ENCODE measurements around the gene FERMT3.
A peak's percentile ranks its signal among the peaks of the same experiment; 100 is the strongest.

The FERMT3 gene

DNA sequence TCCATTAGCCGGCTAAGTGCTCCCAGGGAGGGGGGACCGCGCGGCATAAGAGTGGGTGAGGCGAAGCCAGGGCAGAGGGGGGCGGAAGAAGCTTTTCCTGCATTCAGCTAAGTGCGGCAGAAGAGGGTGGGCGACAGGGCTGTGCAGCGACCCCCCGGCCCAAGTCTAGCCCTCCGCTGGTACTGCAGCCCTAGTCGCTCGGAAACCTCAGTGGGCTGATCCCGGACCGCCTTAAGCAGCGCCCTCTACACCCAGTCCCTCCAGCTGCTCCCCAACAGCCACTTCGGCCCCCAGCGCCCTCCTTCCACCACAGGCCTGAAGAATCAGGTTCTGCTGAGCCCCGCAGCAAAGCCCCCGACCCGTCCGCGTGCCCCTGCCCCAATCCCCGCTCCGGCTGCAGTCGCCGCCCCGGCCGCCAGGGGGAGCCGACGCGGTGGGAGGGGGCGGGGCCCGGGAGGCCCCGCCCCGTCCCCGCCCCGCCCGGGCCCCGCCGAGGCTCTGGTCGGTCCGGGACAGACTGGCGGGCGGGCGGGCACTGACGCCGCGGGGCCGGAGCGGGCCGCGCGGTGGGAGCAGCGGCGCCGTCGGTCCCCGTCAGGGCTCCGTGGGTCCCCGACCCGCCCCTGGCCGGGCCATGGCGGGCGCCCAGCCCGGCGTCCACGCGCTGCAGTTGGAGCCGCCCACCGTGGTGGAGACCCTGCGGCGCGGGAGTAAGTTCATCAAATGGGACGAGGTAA is 44.7 kb downstream of the FERMT3 start, which contains the start of gene PLCB3:
Gene PLCB3, plus strand, starts transcription at position 515 of the 737 bp plus-strand sequence. Its CDS starts 120 bp downstream, at position 635.
- DNase-seq, result peak; percentile 35

GRCh38 chr11:64251753-64252002 is 45.2 kb downstream of the FERMT3 start:
- DNase-seq, result no peak

- DNase-seq, result no peak
These were observed 45.7 kb downstream of the FERMT3 start for GRCh38 chr11:64252003-64252872.

DNA sequence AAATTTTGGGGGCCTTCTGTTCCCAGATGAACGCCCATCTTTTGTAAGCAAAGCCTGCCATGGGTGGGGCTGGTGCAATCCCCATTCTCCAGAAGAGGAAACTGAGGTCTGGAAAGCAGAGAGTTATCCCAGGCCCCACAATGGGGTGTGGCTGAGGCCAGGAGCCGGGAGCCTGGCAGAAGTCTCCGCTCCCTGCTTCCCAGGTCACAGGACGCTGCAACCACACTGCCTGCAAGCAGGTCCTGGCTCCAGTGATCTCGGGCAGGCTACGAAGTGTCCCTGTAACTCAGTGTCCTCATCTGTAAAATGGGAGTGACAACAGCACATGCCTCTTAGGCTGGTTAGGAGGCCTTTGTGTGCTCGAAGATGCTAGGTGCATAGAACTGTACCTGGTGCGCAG is 46.5 kb downstream of the FERMT3 start:
- DNase-seq, result no peak

DNA sequence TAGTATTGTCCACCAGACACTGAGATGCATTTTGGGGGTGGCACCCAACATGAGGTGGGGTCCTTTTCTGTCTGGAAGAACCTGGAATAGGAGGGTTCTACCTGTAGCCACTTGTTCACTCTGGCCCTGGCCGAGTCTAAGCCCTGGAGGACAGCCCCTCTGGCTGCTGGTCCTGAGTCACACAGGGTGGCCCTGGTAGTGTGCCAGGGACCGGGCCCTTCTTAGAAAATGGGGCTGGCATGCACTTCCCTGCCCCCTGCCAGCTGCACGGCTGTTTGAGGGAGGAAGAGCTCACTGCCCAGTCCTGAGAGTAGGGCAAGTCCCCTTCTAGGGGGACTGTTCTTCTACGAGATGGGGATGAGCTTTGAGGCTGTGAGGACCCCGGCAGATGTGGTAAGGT is 47.0 kb downstream of the FERMT3 start:
- DNase-seq, result no peak

DNA sequence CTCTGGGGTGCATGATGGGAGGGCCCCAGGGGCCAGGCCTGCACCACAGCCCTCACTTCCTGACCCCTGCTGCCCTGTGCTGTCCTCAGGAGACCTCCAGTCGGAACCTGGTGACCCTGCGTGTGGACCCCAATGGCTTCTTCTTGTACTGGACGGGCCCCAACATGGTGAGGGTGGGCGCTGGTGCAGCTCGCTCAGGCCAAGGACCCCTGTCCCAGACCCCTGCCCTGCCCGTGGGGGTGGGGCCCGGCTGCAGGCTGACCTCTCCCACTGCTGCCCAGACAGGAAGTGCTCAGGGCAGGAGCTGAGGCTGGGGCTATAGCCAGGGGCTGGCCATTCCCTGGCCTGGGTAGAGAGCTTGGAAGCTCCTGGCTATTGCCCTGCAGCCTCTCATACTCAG is 47.8 kb downstream of the FERMT3 start:
- no peak for DNase-seq

GRCh38 chr11:64255135-64256128 is 48.9 kb downstream of the FERMT3 start:
- DNase-seq, result no peak

DNA sequence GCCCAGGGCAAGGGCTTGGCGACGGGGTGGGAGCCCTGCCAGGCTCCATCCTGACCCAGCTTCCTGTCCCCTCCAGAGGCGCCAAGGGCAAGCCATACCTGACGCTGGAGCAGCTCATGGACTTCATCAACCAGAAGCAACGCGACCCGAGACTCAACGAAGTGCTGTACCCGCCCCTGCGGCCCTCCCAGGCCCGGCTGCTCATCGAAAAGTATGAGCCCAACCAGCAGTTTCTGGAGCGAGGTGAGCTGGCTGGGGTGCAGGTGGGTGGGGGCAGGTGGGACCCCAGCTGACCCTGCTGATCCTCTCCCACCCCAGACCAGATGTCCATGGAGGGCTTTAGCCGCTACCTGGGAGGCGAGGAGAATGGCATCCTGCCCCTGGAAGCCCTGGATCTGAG is 49.8 kb downstream of the FERMT3 start:
- DNase-seq, result no peak

GRCh38 chr11:64258356-64258755 is 51.8 kb downstream of the FERMT3 start:
- DNase-seq, result no peak

DNA sequence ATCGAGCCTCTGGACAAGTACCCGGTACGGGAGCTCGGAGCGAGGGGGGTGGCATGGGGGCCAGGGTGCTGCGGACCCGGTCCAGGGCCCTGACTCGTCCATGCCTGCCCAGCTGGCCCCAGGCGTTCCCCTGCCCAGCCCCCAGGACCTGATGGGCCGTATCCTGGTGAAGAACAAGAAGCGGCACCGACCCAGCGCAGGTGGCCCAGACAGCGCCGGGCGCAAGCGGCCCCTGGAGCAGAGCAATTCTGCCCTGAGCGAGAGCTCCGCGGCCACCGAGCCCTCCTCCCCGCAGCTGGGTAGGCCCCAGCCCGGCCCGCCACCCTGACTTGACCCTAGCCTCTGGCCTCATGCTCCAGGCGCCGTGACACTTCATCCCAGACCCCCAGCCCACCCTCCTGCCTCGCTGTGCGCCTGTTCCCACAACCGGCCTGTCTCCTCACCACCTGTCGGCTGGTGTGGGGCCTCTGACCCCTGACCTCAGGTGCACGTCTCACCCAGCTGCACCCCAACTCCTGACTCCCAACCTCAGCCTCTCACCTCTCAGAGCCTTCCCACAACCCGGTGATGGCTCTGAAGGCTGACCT is 52.5 kb downstream of the FERMT3 start:
- DNase-seq, result no peak

DNA sequence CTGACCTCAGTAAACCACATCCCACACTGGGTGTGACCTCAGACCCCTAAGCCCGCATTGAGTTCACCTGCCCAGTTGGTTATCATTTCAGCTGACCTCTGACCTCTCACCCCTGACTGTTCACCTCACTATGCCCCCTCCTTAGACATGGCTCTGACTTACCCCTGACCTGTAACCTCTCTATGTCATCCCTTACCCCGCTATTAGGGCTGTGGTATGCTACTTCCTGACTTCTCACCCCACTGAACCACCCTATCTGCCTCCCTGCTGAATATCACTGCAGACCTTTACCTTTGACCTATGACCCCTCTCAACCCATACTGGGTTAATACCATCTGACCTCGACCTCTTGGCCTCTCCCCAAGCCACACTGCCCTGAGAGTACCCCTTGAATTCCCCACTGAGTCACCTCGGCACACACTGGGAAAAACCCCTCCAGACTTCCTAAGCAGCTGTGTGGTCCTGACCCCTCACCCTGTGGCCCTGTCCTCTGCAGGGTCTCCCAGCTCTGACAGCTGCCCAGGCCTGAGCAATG is 53.1 kb downstream of the FERMT3 start:
- DNase-seq, result no peak

DNA sequence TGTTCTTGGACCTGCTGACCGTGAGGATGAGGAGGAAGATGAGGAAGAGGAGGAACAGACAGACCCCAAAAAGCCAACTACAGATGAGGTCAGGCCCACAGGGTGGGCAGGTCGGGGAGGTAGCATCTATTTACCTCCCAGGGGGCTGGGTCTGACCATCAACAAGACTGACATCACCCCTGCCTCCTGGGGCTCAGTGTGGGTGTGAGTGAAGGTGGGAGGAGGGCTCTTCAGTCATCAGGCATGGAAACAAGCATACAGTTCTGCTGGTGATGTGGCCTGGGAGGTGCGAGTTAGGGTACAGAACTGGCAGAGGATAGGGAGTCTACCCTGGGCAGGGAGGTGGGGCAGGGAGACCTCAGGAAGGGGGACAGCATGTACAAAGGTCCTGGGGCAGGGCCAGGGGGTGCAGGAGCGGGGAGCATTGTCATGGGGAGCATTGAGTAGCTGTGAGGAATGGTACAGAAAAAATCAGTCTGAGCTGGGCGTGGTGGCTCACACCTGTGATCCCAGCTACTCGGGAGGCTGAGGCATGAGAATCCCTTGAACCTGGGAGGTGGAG is 53.7 kb downstream of the FERMT3 start:
- DNase-seq, result no peak

- no peak for DNase-seq
These were observed 55.1 kb downstream of the FERMT3 start for GRCh38 chr11:64261556-64262080.

DNA sequence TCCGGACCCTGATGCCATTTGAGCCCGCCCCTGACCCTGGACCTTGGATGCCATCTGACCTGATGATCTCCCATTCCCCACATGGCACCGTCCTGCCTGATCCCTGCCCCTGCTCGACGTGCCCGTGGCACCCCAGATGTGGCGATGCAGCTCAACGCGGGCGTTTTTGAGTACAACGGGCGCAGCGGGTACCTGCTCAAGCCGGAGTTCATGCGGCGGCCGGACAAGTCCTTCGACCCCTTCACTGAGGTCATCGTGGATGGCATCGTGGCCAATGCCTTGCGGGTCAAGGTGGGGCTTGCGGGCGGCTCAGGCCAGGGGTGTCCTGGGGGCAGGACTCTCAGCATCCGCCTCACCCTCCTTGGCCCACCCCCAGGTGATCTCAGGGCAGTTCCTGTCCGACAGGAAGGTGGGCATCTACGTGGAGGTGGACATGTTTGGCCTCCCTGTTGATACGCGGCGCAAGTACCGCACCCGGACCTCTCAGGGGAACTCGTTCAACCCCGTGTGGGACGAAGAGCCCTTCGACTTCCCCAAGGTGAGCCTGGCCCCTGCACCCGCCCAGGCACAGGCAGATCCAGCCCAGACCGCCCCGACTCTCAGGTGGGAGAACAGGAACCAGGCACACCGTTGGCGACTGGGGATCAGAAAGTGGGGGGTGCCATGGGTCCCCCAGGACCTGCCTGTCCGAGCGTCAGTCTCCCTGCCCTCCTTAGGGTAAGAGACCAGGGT is 55.9 kb downstream of the FERMT3 start:
- no peak for DNase-seq

DNA sequence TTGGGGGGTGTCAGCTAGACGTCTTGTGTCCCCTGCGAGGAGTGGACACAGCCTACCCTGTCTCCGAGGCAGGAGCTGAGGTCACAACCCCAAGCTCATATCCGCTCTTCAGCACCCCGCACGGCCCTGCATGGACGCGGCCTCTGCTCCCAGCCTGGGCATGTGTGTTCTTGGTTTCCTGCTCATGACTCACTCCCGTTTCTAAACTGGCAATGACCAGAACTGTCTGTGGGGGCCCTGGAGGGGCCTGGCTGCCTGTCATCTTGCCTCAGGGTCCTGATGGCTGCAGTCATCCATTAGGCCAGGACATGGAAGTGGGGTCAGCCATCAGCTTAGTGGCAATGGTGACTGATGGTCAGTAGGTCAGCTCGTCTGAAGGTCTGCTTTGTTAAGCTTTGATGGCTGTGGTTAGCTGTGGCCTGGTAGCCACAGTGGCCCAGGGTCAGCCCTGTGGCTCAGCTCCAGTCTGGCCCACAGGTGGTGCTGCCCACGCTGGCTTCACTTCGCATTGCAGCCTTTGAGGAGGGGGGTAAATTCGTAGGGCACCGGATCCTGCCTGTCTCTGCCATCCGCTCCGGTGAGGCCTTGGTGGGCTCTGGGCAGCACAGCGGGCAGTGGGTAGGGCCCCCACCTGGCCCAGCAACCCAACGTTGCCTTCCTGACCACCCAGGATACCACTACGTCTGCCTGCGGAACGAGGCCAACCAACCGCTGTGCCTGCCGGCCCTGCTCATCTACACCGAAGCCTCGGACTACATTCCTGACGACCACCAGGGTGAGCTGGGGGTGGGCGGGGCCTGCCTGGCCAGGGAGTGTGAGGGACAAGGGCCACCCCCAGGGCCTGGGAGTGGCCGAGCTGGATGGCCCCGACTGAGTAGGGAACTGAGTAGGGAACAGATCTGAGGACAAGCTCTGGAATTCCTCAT is 56.8 kb downstream of the FERMT3 start:
- DNase-seq, result no peak

DNA sequence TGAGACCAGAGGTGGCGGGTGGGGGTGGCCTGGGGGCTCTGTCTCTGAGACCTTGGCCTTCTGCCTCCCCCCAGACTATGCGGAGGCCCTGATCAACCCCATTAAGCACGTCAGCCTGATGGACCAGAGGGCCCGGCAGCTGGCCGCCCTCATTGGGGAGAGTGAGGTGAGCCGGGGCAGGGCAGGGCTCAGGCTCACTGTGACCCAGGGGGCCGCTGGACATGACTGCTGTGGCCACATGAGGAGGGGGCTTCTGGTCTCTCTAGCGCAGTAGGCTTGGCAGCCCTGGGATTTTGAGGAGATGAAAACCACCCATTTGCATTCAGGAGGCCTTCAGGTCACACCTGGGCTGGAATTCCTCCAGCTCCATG is 57.4 kb downstream of the FERMT3 start:
- DNase-seq, result no peak

DNA sequence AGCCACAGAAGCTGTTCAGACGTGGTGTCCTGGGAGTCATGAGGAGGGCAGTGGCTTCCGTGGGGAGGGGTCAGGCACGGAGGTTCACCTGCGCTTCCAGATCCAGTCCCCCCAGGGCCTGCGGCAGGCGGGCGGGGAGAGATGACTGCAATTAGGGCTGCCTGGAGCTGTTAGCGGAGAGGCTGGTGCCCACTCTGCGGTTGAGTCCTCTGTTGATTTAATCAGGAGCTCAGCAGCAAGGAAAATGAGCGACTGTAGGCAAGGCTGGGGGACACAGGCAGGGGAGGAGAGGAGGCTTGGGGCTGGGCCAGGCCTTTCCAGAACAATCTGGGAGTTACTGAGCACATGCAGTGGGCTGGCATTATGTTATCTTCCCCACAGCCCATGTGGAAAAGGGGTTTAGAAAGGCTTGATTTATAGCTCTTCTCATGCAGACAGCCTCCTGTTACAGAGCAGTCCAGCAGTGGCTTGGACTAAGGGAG is 57.9 kb downstream of the FERMT3 start:
- no peak for DNase-seq

GRCh38 chr11:64265176-64266160 is 58.9 kb downstream of the FERMT3 start:
- no peak for DNase-seq

GRCh38 chr11:64266339-64266738 is 59.8 kb downstream of the FERMT3 start:
- no peak for DNase-seq
